Activated CD8-positive, alpha-beta memory T cell treated with anti-CD3 and anti-CD28 coated beads, Interleukin-2, amount 50 U/mL, for 4 hours (primary cell): Measurements from ENCODE around the gene POLA1.

Experiments used
- DNase-seq: peaks from one replicate; pipeline ENCODE4 v3.0.0-alpha.2; 2020

The POLA1 gene

DNA sequence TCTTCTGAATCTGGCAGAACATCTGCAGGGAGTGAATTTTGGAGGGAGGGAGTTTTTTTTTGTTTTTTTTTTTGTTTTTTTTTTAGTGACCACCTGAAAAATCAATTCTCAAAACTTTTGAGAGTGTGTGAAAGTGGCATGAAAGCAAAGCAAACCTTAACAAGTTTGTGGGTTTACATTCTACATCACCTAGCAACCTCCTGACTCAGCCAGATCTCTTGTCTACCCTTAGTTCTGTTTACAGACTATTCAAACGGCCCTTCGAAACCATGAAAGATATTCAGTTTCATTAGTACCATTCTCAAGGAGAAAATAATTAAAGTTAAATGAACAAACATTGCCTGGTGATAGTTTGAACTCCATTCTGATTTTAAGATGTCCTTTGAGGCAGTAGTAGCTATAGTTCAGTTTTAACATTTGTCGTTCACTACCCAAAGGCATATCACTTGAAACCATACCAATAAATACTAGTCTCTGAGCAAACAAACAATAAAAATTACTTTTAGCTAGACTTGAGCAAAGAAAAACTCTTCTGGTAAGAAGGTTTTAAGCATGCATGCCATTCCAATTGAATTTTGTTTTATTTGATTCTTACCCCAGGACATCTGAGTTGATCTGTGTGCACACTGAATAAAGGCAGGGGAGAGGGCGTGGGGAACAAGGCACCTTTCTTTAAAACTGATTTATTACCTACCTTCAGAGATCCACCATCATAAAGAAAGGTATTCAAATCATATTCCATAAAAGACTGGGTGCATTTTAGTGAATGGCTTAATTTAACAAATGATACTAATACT lies 184.3 kb downstream of the POLA1 start:
- DNase-seq: no peak

DNA sequence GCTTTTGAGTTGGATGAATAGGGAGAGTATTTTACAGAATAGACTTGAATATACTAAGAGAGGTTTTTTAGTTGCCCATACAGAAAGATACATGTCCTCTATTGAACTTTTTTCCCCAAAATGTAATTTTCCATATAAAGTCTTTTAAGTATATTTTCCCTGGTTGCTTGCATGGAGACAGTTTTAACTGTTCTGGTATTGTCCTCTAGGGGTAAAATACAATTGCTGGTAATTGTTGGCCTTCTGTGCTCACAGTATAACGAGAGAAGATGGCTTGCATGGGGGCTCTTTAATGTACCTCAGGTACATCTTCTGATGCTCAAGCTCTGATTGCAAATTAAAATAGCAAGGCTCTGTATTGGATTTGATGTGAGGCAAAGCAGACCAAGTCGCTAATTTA lies 186.0 kb downstream of the POLA1 start:
- no peak for DNase-seq

DNA sequence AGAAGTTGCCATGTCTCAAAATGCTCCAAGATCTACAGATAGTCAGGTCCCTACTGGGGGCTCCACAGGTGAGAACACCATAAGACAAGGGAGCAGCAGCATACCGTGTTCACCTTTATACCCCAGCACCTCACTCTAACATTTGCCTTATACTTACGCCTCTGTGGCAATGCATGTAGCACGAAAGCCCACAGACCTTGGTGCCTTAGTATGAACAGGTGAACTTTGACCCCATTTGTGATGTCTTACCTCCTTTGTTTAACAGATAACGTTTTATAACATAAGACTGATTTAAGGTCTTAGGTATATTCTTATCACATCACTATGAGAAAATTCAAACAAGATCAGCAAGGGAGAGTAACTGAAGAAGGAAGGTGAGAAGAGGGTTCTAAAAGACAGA lies 193.2 kb downstream of the POLA1 start:
- DNase-seq: no peak

DNA sequence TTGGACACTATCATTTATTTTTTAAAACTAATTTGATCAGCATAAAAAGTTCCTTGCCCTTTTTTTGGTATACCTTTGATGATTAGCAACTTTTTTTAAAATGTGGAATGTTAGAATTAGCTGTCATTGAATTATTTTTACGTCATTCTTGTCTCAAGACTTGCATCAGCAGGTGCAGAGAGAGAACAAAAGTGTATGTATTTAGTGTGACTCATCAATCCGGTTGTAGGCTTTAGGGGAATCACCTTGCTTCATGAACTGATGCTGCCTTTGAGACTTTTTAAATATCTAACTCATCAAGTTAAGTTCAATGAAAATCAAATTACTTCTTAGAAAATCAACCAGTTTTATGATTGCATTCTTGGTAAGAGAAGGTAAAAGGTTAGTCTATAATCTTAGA lies 197.0 kb downstream of the POLA1 start:
- DNase-seq: no peak

DNA sequence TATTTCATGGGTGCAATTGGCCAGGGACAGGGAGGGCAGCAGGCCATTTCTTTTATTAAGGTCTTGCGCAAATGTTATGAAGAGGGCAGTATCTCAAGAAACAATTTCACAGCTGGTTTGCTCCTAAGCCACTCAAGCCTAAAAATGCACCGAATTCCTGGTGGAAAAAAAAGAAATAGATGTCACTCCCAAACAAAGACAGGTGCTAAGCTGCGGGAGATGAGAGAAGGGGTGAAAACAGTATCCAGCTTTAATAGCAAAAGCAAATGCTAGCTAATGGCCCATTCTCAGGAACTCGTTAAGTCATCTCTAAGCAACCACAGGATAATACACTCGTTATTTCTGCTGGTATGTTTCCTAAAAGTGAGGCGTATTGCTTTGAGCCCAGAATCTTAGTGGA lies 205.7 kb downstream of the POLA1 start:
- no peak for DNase-seq

DNA sequence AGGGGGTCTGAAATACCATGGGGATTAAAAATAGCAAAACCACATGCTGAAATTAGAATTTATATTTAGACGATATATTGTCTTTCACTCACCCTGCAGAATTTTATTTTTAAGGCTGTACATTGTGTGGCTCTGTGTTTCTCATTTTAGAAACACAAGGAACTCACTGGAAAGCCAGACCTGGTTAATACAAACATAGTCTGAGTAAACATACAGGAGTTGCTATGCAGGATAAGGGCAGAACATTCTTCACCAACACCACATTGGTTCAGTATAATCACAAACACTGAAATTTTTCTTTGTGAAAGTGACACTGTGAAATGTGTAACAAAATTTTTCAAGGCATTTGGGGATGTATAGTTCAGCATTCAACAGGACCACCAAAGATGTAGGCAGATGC lies 206.5 kb downstream of the POLA1 start:
- no peak for DNase-seq

DNA sequence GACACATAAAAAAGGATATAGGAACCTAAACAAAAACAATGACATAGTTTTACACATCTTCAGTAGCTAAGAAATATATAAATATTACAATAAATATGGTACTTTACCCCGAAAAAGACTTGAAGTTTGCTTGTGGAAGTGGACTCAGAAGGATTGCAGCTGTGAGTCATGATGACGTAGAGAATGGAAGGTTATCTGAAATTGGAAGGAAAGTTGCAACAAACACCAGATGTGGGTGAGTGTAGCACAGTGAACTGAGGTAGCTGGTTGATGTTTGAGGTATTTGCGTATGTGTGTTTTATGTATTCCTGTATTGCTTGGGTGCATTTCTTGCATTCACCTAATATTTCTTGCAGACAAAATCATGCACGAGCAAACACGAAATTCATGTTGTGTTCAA lies 209.1 kb downstream of the POLA1 start:
- DNase-seq: no peak

DNA sequence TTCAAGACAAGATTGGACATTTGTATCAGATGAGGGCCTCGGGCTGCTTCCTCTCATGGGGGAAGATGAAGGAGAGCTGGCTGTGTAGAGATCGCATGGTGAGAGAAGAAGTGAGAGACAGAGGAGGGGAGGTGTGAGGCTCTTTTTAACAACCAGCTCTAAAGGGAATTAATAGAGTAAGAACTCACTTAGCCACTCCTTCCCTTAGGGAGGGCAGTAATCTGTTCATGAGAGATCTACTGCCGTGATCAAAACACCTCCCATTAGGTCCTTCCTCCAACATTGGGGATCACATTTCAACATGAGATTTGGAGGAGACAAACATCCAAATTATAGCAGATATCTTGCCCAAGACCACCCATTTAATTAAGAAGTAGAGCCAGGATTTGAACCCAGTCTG lies 225.0 kb downstream of the POLA1 start:
- DNase-seq: no peak

DNA sequence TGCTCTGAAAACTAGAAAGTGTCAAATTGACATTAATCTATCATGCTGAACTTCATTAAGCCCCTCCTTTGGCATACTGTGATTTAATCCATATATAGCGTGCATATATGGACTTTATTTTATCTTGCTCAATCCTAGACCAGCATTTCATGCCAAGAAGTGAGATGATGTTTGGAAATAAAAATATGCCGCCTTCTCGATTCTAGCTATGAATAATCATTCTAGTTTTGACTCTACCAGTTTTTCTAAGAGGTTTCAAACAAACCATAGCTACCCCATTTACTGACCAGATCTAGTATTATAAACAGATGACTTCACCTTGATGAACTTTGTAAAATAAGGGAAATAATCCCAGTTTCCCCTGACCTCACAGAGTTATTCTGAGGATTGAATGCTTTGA lies 227.1 kb downstream of the POLA1 start:
- DNase-seq: no peak

DNA sequence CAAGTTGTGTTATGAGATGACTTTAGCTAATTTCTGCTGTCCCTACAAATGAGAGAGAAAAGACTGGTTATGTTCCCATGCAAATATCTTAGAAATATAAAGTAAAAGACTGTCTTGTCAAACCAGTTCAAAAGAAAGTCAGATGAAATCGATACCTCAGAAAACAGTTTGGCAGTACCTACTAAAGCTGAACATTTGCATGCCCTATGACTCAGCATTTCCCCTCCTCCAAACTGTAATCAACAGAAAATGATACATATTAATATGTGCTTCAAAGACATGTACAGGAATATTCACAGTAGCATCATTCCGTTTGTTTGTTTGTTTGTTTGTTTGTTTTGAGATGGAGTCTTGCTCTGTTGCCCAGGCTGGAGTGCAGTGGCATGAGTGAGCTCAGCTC lies 231.7 kb downstream of the POLA1 start:
- no peak for DNase-seq

DNA sequence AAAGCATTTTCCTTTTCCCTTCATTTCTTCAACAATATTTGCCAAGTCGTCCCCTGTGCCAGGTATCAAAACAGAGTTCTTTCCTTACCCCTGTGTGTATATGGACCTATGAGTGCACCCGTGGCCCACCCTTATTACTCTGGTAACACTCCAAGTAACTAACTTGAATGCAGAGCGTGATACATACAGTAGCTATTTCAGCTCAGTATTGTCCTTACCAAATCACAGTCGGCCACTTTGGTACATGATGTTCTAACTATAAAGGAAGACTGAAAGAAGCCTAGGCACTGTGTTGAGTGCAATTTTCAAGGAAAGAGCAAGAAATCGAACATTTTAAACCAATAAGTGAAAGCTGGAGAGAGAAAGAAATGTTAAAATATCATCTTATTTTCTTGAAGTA lies 233.7 kb downstream of the POLA1 start:
- no peak for DNase-seq

DNA sequence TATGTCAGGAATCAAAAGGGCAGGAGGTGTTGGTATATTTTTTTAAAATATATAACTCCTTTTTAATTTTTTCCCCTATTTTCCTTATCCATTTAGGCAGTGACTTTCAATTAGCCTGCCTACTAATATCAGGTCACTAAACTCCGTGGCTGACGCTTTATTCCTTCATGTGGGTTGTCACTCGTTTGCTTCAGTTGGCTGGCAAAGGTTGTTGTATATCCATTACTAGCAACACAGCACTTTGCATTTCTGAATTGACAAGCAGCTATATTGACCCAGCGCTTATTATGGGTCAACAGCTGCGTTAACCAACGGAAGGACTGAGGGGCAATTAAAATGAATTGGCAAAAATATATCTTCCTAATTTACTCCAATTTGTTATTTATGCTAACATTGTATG lies 234.4 kb downstream of the POLA1 start:
- DNase-seq: no peak

DNA sequence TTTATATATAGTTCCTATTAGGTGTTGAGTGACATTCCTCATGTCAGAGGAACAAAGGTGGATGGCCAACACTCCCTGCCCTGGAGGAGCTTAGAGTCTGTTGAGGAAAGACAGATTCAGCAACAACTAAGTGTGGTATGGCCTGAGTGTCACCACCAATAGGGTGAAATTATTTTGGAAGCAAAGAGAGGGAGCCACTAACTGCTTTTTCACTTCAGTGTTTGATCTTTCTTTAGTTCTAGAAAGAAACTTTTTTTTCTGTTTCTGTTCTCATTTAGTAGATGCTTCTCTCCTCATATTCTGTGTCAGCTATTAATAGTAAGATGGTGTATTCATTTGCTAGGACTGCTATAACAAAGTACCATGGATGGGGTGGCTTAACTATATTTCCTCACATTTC lies 240.6 kb downstream of the POLA1 start:
- no peak for DNase-seq

DNA sequence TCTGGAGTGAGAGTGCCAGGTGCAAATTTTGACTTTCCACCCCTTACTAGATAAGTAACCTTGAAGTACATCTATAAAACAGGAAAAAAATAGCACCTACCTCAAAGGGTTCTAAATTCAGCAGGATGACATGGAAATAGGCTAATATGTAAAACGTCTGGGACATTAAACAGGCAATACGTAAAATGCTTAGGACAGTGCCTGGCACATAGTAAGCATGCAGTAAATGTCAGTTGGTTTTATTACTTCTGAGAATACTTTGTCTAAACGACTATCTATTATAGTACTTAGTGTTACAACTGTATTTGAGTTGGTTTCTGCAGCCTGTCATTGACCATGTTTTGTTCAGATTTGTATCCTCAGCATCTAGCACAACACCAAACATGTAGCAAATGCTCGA lies 251.3 kb downstream of the POLA1 start:
- no peak for DNase-seq

DNA sequence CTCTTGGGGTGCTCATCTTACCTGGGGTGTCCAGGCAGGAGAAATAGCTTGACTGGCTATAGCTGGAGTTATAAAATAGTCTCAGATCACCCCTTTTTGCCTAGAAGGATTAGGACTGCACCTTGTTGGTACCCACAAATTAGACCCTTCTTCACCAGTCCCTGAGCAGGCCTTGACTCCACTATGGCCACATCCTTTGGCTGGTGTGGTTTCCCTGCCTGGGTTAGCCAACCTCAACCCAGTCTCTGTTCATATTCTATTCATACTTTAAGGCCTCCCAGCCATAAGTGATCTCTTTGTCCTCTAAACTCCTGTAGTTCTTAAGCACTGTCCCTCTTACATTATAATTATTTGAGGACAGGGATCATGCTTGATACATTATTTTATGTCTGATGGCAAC lies 252.7 kb downstream of the POLA1 start:
- DNase-seq: no peak

DNA sequence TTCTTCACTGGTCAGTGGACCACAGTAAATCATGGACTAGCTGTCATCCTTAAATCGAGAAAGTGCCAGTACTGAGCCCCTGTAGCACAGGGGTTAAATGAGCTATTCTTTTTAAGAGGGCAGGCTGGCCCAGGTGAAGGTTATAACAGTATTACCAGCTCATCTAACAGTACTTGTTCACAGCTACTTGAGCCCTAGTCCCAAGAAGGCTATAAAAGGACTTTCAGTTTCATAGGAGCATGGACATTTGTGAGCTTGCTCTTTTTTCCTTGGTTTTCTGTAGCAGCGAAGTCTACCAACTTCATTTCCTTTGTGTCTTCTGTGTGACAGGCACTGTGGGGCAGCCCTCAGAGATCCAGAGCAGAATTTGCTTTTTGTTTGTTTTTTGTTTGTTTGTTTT lies 261.0 kb downstream of the POLA1 start:
- no peak for DNase-seq

DNA sequence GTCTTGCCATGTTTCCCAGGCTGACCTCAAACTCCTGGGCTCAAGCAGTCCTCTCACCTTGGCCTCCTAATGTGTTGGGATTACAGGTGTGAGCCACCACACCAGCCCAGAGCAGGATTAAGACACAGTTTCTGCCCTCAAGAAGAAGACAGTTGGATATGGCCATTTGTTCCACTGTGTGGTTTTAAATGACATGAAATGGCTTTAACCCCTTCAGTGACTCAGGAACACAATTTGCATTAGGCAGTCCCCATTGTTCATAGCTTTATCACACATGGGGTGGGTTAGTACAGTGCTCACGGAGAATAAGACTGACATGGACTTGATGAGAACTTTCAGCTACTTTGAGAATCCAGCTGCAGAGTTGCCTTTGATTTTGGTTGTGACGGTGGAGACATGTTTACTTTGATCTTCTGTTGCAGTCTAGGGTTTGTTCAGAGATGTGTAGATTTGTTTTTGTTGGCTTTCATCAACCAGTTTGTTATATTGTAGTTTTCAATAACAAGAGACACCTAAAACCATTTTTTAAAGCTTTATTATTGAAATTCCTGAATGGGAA lies 261.7 kb downstream of the POLA1 start:
- DNase-seq: no peak

DNA sequence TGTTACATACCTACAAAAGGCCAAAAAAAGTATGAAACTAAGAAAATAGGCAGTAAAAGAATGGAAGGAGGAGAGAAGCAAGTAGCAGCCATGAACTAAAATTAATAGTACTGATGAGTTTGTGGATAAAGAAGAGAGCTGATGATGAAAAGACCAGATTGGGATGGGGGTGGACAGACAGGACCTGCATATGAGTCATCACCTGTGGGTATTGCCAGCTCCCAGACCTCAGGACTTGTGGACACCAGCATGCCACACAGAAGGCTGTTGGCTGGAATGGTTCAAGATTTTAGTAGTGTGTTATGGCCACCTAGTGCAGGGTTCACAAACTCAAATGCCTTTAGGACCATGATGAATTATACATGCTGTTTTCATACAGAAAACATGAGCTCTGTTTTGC lies 263.1 kb downstream of the POLA1 start:
- no peak for DNase-seq

DNA sequence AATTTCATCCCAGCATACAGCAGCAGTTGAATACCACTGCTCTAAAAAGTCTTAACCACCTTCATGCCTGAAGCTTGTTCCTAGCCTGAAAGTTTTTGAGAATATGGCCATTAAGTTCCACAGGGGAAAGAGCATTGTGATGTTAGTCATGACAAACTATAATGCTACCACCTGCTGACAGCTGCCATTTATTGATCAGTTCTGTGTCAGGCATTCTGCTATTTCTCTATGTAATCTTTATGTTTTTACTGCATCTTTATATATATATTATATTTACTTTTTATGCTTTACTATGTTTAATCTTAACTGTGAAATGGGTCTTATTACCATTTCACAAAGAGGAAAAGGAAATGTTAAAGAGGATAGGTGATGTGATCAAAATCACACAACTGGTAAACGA lies 268.1 kb downstream of the POLA1 start:
- no peak for DNase-seq

DNA sequence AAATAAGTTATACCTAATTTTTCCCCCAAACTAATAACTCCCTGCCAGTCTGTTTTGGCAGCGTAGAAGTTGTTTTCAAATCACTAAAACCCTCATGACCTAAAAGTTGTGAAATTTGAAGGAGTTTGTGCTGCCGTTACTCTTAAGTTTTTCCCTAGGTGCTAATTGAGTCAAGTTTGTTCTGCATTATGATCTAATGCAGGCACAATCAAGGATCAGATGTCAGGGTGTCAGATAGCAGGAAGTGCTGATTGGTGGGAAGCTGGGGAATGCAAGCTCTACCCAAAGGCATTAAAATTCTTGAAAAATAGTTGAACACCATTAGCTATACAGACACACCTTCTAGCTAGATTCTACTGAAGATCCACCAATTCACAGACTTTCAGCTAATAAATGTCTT lies 270.1 kb downstream of the POLA1 start:
- DNase-seq: no peak

DNA sequence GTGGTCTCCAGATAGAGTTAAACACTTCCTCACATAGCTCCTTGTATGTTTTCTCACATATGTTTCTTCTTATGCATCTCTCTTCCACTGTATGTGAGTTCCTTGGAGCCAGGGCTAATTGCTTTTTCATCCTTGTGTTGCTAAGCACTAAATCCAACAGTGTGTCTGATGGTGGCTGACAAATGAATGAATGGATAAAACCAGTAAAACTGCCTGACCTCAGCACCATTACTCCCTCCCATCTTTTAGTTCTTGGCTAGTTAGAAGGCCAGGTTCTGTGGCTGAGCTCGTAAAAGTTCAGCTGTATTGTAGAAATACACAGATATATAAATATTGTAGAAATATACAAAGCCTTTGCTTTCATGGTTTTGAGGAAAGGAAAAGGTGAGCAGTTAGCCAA lies 271.7 kb downstream of the POLA1 start:
- no peak for DNase-seq

DNA sequence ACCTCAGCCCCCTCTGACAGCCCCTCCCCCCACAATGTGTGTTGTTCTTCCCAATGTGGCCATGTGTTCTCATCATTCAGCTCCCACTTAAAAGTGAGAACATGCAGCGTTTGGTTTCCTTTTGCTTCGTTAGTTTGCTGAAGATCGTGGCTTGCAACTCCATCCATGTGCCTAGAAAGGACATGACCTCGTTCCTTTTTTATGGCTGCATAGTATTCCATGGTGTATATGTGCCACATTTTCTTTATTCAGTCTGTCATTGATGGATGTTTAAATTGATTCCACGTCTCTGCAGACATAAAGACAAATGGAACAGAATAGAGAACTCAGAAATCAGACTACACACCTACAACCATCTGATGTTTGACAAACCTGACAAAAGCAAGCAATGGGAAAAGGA lies 276.1 kb downstream of the POLA1 start:
- no peak for DNase-seq

DNA sequence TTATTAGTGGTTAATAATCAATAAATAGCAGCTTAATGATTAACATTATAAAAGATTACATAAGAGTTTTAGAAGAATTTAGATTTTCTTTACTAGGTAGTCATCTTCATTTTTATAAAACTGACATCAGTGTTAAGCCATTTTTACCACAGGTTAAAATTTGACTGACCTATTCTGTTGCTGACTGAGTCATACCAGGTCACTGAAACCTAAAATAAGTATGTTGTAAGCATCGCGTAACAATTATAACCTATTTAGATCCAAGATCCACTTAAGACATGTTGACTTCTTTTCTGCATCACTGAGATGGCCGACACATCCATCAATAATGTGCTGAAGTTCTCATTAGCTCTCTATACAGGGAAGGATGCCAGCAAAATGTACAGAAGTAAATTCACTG lies 285.4 kb downstream of the POLA1 start:
- DNase-seq: no peak

DNA sequence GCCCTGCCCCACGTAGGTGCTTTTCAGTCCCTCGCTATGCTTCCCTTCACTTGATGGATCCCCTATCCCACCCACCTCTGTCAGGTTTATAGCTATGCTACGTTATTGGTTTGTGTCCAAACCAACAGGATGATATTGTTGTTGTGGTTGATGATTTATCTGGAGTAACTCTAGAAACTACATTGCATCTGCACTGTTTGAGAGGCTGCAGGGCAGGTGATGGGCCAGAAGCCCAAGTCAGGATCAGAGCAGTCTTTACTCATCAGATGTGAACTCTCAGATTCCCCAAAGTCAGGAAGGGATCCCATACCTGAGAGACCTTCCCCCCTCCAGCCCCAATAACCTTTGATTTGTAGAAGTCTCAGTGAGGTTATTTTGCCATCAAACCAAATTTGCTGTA lies 287.3 kb downstream of the POLA1 start:
- no peak for DNase-seq

DNA sequence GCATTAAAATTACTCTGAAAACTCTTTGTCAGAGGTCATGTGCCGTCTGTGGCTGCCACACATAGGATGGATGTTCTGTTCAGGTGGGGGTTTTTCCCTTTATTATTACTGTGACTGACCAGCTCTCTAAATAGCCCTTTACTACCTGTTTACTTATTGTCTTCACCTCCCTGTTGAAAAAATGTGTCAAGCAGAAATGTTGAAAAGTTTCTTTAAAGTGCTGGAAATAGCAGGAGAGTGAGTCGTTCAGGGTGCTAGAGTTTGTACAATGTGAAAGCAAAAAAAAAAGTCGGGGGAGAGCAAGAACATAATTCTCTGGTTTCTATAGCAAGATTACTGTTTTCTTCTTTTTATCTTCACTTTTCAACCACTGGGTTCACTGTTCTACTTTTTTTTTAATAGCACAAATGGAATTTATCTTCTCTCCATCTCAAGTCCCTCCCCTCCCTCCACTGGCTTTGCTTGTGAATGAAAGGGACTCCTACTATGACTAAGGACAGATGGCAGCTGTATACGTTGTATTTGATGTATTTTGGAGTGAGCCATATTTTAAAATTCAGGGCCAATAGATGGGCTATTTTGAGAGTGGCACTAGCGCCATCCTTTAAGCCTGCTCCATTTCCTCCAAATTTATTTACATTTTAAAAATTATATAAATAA lies 288.7 kb downstream of the POLA1 start:
- no peak for DNase-seq
